NT2/D1 (cell line): ENCODE results near the gene GPR37L1.

Experiments used
- DNase-seq: peaks from one replicate; pipeline ENCODE4 v3.0.0-alpha.2; 2011; ENCODE audit warnings: low read depth, low spot score
- H3K27me3 ChIP-seq: 2 replicates; pipeline ENCODE4 v1.6.0; 2011; ENCODE audit warnings: mild to moderate bottlenecking; ENCODE audit not compliant: insufficient read length, insufficient read depth
- H3K36me3 ChIP-seq: 2 replicates; pipeline ENCODE4 v1.6.1; 2011; ENCODE audit warnings: mild to moderate bottlenecking, low read length, mixed read lengths; ENCODE audit not compliant: insufficient read depth, insufficient read length
- H3K4me1 ChIP-seq: 2 replicates; pipeline ENCODE4 v1.5.1; 2011; ENCODE audit not compliant: insufficient read depth, insufficient read length
- H3K4me3 ChIP-seq: 2 replicates; pipeline ENCODE4 v1.5.1; 2011; ENCODE audit warnings: low read depth; ENCODE audit not compliant: insufficient read length
- H3K9ac ChIP-seq: 2 replicates; pipeline ENCODE4 v1.6.0; 2011; ENCODE audit warnings: low read depth; ENCODE audit not compliant: insufficient read length
- H3K9me3 ChIP-seq: 2 replicates; pipeline ENCODE4 v1.5.1; 2011; ENCODE audit warnings: mild to moderate bottlenecking, low read length; ENCODE audit not compliant: insufficient read depth
- SUZ12 ChIP-seq: IDR thresholded peaks from 2 replicates; pipeline ENCODE4 v1.6.1; 2011; ENCODE audit not compliant: insufficient read length, insufficient read depth; ENCODE audit errors: extremely low read depth
- YY1 ChIP-seq: IDR thresholded peaks from 2 replicates; pipeline ENCODE4 v1.6.1; 2011; ENCODE audit not compliant: insufficient read length, insufficient read depth
- ZNF274 ChIP-seq: IDR thresholded peaks from 2 replicates; pipeline ENCODE4 v1.6.1; 2011; ENCODE audit warnings: mild to moderate bottlenecking, low read depth, low read length

Gene GPR37L1

DNA sequence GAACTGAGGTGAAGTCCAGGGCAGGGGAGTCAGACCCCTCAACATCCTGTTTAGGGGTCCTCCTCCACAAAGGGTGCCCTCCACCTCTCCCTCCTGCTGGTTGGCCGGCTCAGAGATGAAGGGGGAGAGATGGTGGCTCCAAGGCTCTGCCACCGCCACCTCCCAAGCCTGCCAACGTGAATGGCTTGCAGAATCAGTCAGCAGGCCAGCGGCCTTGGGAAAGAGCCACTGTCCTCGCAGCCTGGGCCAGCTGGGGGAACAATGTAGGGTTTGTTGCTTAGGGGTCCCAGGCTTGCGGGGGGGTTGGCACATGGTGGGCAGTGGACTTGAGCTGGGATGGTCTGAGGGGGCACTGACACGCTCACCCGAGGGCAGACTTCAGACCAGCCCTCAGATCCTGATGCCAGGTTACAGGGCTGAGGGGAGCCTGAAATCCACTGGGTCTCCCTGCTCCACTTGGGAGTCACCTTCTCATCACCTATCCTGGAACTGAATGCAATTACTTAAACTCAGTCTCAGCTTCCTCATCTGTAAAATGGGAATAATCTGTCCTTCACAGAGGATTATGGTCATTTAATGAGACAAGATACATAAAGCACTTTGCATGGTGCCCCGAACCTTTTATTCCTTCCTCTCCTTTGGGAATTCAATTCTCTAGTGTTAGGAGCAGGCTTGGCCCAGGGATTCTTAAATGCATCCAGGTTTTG lies 8.3 kb downstream of the GPR37L1 start:
- Histone ChIP-seq H3K9me3 (no peaks in the 10 kb centered on the region), H3K9ac (no peak overlapping the region), H3K4me3 (no peak overlapping the region), H3K27me3 (no peaks in the 10 kb centered on the region), H3K4me1 (peaks cover 25% of the 10 kb centered on the region), H3K36me3 (peaks cover 38% of the 10 kb centered on the region)
- no peak for DNase-seq
- no peak for TF ChIP-seq YY1
- no peak for TF ChIP-seq SUZ12
- no peak for TF ChIP-seq ZNF274

DNA sequence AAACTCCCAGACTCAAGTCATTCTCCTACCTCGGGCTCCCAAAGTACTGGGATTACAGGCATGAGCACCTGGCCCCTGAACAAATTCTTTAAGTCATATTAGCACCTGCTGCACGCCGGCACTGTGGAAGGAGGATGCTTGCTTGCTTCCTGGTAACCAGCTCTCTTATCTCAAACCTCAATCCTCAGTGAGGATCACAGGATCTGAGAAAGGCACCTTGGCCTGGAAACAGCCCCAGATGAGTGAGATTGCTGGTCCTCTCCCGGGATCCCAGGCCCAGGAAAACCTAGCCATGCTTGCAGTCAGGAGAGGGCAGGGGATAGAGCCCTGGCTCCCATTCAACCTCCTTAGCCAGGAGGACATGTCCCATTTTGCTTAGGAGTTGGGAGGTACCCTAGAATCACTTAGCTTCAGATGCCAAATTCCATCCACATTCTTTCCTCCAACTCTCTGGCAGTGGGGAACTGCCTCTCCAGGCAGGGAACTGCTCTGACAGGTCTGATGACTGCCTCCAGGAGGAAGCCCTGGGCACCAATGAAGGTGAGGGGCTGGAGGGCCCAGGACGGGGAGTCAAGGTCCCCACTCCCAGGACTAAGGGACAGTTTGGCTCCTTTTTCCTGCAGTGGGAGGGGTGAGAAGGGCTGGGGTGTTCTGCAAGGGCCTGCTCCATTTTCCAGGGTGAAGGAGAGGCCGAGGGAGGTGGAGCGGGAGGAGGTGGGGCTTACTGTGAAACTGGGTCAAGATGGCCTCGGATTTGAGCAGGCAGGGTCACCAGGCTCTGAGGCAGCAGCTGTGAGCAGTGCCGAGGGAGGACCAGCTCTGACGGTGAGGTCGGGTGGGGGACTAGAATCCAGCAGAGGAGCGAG lies 9.5 kb downstream of the GPR37L1 start:
- TF ChIP-seq SUZ12 (no peak), ZNF274 (no peak), YY1 (no peak)
- no peaks in the 10 kb centered on the region for H3K27me3 ChIP-seq
- H3K4me3 ChIP-seq: no peak overlapping the region
- DNase-seq: no peak
- H3K9me3 ChIP-seq: no peaks in the 10 kb centered on the region
- peaks cover 25% of the 10 kb centered on the region for H3K4me1 ChIP-seq
- H3K9ac ChIP-seq: no peak overlapping the region
- peaks cover 42% of the 10 kb centered on the region for H3K36me3 ChIP-seq

DNA sequence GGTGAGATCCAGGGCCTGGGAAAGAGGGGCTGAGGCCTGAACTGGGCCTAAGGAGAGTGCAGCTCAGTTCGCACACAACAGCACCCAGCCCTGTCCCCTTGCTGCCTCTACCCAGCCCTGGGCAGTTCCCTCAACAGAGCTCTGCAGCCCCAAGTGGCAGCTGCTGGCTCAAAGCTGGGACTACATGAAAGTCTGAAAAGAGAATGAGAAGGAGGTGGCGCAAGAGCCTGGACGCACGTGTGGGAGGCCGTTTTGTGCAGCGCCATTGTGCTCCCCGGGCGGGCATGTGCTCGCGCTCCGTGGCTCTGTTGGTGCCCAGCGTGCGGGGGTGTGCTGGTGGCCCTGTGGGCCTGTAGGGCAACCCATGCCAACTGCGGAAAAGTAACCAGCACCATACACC lies 10.3 kb downstream of the GPR37L1 start:
- Histone ChIP-seq H3K4me1 (peaks cover 27% of the 10 kb centered on the region), H3K9me3 (no peaks in the 10 kb centered on the region), H3K4me3 (no peak overlapping the region), H3K36me3 (peaks cover 48% of the 10 kb centered on the region), H3K27me3 (no peaks in the 10 kb centered on the region), H3K9ac (peak overlapping the region; percentile 51)
- DNase-seq: no peak
- TF ChIP-seq ZNF274 (no peak), SUZ12 (no peak), YY1 (no peak)

DNA sequence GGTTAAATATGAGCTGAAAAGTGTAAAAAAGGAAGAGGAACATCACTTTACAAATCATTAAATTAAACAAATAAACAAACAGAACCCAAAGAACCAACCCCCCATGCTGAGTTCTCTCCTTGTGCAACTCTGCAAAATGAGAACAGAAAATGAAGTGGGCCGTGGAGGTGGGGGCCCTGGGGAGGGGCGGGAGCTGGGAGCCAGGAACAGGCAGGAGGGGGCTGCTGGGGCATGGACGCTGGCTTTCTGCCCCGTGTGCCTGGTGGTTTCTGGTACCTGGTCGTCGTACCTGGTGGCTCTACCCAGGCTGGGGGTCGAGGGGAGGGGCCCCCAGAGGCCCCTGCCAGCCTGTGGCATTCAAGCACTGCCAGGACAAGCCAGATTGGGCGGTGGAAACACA lies 10.8 kb downstream of the GPR37L1 start:
- Histone ChIP-seq H3K9me3 (no peaks in the 10 kb centered on the region), H3K36me3 (peaks cover 53% of the 10 kb centered on the region), H3K4me3 (no peak overlapping the region), H3K27me3 (no peaks in the 10 kb centered on the region), H3K9ac (no peak overlapping the region), H3K4me1 (peaks cover 31% of the 10 kb centered on the region)
- no peak for DNase-seq
- TF ChIP-seq SUZ12: no peak
- TF ChIP-seq ZNF274: no peak
- TF ChIP-seq YY1: no peak

DNA sequence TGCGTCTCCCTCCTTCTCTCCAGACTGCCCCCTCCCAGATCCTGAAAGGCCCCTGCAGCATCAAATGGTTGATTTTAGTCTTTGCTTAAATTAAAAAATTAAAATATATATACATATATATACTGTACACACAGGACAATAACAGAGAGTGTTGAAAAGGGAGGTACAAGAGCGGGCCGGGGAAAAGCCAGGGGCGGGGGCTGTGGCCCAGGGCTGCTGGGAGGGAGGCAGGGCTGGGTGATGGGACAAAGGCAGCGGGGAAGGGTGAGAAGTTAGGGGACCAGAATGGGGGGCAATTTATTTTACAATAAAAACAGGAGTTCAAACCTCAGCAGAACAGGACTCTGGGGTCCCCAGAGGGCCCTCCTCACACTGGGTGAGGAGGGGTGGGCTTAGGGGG lies 11.3 kb downstream of the GPR37L1 start:
- no peak for DNase-seq
- Histone ChIP-seq H3K36me3 (peaks cover 54% of the 10 kb centered on the region), H3K9me3 (no peaks in the 10 kb centered on the region), H3K27me3 (no peaks in the 10 kb centered on the region), H3K4me1 (peaks cover 31% of the 10 kb centered on the region), H3K9ac (no peak overlapping the region), H3K4me3 (no peak overlapping the region)
- TF ChIP-seq ZNF274 (no peak), YY1 (no peak), SUZ12 (no peak)

DNA sequence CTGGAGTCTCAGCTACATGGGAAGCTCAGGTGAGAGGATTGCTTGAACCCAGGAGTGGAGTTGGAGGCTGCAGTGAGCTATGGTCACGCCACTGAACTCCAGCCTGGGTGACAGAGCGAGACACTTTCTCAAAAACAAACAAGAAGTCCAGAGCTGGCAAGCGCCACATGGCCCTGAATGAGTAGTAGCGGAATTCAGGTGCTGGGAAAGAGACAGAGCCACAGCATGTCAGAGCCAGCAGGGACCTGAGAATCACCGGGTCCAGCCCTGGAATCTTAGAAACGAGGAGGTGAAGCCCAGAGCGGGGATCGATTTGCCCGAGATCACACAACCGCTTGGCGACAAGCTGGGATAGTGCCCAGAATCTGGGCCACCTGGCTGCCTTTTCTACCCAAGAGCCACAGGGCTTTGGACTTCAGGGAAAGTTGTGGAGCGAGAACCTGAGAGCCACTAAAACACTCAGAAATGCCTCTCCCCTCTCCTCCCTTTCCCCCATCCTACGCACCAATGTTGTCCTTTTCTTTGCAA lies 12.0 kb downstream of the GPR37L1 start:
- H3K9ac ChIP-seq: peak overlapping the region; percentile 39
- H3K4me3 ChIP-seq: no peak overlapping the region
- DNase-seq: no peak
- peaks cover 54% of the 10 kb centered on the region for H3K36me3 ChIP-seq
- H3K27me3 ChIP-seq: no peaks in the 10 kb centered on the region
- peaks cover 31% of the 10 kb centered on the region for H3K4me1 ChIP-seq
- H3K9me3 ChIP-seq: no peaks in the 10 kb centered on the region
- TF ChIP-seq SUZ12 (no peak), ZNF274 (no peak), YY1 (no peak)

DNA sequence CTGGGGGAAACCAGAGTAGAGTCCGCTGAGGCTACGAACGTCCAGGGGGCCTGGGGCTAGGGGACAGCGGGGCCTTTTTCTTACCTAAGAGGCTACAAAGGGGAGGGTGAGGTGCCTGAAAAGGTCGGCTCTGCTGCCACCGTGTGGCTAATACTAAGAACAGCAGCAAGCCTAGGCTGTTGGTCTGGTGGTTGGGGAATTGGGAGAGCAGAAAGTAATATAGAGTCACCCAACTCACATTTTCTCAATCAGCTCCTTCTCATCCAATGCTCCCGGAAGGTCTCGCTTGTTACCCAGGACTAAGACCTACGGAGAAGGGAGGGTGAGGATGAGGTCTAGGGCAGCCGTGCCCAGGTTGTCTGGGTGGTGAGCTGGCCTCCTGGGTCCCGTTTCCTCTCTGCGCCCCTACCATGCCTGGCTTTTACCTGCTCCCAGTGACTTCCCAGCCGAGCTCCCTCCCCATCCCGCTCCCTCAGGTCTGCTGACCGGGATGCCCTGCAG lies 12.6 kb downstream of the GPR37L1 start:
- Histone ChIP-seq H3K36me3 (peaks cover 54% of the 10 kb centered on the region), H3K4me3 (no peak overlapping the region), H3K9ac (peak overlapping the region; percentile 39), H3K9me3 (no peaks in the 10 kb centered on the region), H3K4me1 (peaks cover 27% of the 10 kb centered on the region), H3K27me3 (no peaks in the 10 kb centered on the region)
- TF ChIP-seq YY1 (no peak), SUZ12 (no peak), ZNF274 (no peak)
- DNase-seq: peak; percentile 68
